Smooth muscle cell of the coronary artery (primary cell): ENCODE results near the gene DACH1. TPM values are rescaled to one million over a fixed set of nuclear protein-coding genes. Genes with fewer than 3 reads are reported as not detected.

Experiments used
- total RNA-seq: library from RNA; depleted of rRNA; stranded (reverse); fragments of >200 nt; gene quantifications from 2 replicates; pipeline ENCODE4 v1.2.3, GENCODE V29; 2014; ENCODE audit warnings: low replicate concordance

Gene DACH1
- total RNA-seq, result under 0.01 and 1.8 TPM in 2 replicates

DNA sequence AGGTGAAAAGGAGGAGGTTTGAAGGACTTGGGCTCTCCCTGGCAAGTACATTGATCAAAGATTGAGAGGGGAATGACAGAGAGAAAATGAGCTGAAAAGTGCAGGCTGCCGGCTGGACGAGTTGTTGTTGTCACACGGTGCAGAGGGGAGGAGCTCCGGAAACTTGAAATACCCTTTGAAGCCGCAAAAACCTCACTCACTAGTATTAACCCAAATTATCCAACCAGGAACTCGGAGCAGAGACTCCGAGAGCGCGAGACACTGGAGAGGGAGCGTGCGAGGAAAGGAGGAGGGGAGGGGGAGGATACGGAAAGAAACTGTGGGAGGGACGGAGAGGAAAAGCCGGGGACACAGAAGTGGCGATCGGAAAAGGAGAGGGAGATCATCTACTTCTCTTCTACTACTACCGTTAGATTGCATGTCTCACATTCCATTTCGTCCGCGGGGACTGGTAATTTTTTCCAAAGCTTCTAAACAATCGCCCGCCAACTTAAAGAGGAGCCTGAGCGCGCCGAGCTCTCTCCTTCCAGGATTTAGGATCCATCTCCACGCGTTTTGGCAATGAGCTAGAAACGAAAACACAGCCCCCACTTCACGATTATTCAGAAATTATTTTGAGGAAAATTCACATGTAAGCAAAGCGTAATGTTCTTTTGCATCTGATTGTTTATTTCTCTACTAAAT is at the start of gene DACH1:
Gene DACH1 (minus strand): TSS at position 74 of the 684 bp plus-strand sequence.

